ENCODE measurements around the gene STK11. TPM values are rescaled to one million over a fixed set of nuclear protein-coding genes. Genes with fewer than 3 reads are reported as not detected.

The STK11 gene
- total RNA-seq, 1 donor from 2014 or later: 67.6 TPM

DNA sequence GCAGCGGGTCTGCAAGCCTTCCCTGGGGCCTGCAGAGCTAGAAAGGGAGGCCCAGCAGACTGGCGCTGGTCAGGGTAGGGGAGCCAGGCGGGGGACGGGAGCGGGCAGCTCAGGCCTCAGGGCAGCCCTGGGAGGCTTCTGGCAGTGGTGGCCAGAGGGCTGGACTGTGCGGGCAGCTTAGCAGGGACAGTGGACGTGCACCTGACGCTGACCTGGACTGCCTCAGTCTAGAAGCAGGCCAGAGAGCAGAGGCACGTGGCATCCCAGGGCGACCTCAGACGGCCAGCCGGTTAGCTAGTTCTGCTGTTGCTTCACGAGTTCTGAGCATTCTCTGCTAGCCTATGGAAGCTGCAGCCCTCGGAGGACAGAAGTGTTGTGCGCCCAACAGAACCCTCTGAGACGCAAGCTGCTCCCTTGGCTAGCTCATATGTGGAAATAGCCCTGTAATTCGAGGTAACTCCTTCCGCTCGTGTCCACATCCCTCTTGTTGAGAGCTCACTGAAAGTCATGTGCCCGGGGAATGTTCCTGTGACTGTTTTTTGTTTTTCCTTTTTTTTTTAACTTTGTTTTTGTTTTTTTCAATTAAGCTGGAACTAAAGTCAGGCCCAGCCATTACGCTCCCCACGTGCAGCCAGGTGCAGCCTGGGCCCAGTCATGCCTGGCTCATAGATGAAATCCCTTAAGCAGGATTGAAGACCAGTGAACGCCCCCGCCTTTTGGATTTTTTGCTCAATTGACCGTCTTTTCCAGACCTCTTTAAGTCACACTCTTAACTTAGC, 67.9 kb downstream of the STK11 start:
- intact Hi-C loops (cut with micrococcal nuclease): no loop called here
- H3K9me3 Mint-ChIP-seq: no peaks in the 10 kb centered on the region
- H3K4me1 Mint-ChIP-seq: peaks cover 57% of the 10 kb centered on the region
- ATAC-seq (ENCODE audit: low read depth): no peak
- ChIA-PET CTCF (interaction anchor here (2.9 kb wide), 1 partner anchor 29 kb away, joined by 14 read pairs; no protein-coding TSS in a partner anchor), POLR2A (interaction anchor here (0.6 to 4.0 kb wide), 12 partner anchors 8 to 780 kb away, joined by 3 to 33 read pairs (median 6); no protein-coding TSS in a partner anchor)
- TF ChIP-seq, protein P1, sequence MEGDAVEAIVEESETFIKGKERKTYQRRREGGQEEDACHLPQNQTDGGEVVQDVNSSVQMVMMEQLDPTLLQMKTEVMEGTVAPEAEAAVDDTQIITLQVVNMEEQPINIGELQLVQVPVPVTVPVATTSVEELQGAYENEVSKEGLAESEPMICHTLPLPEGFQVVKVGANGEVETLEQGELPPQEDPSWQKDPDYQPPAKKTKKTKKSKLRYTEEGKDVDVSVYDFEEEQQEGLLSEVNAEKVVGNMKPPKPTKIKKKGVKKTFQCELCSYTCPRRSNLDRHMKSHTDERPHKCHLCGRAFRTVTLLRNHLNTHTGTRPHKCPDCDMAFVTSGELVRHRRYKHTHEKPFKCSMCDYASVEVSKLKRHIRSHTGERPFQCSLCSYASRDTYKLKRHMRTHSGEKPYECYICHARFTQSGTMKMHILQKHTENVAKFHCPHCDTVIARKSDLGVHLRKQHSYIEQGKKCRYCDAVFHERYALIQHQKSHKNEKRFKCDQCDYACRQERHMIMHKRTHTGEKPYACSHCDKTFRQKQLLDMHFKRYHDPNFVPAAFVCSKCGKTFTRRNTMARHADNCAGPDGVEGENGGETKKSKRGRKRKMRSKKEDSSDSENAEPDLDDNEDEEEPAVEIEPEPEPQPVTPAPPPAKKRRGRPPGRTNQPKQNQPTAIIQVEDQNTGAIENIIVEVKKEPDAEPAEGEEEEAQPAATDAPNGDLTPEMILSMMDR (IDR thresholded peaks at IDR 0.05): no peak
- DNase-seq: no peak
- H3K27ac Mint-ChIP-seq: peak overlapping the region; percentile 63
- peak overlapping the region; percentile 44 for H3K4me3 Mint-ChIP-seq
- peaks cover 59% of the 10 kb centered on the region for H3K36me3 Mint-ChIP-seq (ENCODE audit: low read depth)
- no peaks in the 10 kb centered on the region for H3K27me3 Mint-ChIP-seq

DNA sequence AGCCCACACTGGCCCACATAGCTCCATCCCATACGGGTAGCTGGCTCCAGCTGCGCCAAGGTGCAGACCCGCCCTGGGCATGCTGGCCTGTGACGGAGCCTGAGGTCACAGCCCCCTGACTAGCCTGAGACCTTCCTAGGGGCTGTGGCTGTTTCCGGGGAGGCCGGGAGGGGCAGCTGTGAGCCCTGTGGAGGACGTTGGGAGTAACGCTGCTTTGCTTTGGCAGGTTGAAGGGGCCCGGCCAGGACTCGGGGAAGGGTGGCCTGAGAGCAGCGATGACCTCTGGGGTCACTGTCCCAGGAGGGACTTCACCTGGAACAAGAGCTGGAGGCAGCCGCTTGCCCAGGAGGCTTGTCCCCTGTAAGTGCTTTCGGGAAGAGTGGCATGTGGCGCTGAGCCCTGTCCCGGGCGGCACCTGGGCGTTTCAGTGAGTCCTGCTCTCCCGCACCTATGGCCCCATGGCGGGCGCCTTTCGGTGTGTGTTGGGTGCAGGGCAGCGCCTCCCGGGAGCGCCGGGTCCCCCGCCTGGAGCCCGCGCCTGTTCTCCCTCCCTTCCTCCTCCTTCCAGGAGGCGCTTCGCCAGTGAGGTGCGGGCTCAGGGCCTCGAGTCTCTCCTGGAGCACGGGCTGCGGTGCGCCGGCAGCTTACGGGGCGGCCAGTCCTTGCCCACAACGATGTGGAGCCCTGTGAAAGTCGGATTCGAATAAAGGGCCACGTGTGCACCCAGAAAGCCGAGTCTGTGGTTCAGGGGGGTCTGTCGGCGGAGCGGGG, 68.7 kb downstream of the STK11 start:
- intact Hi-C loops (cut with micrococcal nuclease): no loop called here
- Mint-ChIP-seq H3K4me1 (peaks cover 50% of the 10 kb centered on the region), H3K27me3 (no peaks in the 10 kb centered on the region), H3K36me3 (ENCODE audit: low read depth) (peaks cover 62% of the 10 kb centered on the region), H3K27ac (peak overlapping the region; percentile 63), H3K9me3 (no peaks in the 10 kb centered on the region), H3K4me3 (peak overlapping the region; percentile 35)
- TF ChIP-seq, protein P1 (IDR thresholded peaks at IDR 0.05): no peak
- POLR2A ChIA-PET: interaction anchor here (0.6 to 4.0 kb wide), 6 partner anchors 9 to 197 kb away, joined by 4 to 33 read pairs (median 9); no protein-coding TSS in a partner anchor
- DNase-seq (no peak), ATAC-seq (ENCODE audit: low read depth) (no peak)
- CTCF ChIA-PET: interaction anchor here (2.9 kb wide), 1 partner anchor 30 kb away, joined by 14 read pairs; no protein-coding TSS in a partner anchor

DNA sequence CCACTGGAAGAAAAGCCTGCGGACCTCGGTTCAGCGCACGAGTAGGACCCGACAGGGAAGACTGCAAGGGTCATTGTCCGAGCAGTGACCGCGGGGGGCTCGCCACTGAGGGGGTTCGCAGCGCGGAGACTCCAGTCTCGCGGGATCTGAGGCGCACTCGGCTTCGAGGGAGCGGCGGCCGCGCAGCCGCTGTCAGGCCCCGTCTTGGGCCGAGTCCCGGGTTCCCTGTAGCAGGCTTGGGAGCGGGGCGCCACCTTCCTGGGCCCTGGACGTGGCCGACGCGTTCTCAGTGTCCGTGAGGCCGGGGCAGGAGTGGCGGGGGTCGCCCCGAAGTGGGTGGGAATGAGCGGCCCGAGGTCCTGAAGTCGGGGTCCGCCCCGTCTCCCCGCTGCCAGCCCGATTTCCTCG, 69.3 kb downstream of the STK11 start:
- TF ChIP-seq, protein P1 (IDR thresholded peaks at IDR 0.05): no peak
- intact Hi-C loops (cut with micrococcal nuclease): loop anchor here (1.0 to 5.0 kb wide), 4 partner anchors 82 to 537 kb away; partner anchors contain the start of genes ATP8B3, RPS15 and UQCR11
- Mint-ChIP-seq H3K27ac (no peak overlapping the region), H3K9me3 (no peaks in the 10 kb centered on the region), H3K36me3 (ENCODE audit: low read depth) (peaks cover 66% of the 10 kb centered on the region), H3K4me3 (peak overlapping the region; percentile 46), H3K27me3 (no peaks in the 10 kb centered on the region), H3K4me1 (peaks cover 54% of the 10 kb centered on the region)
- no peak for DNase-seq
- no peak for ATAC-seq (ENCODE audit: low read depth)
- CTCF ChIA-PET: interaction anchor here (1.0 to 1.8 kb wide), 3 partner anchors 8 to 31 kb away, joined by 3 to 14 read pairs (median 4); no protein-coding TSS in a partner anchor
- POLR2A ChIA-PET: interaction anchor here (0.6 to 2.0 kb wide), 20 partner anchors 9 to 615 kb away, joined by 3 to 30 read pairs (median 4); partner anchors contain the start of genes ABCA7, MED16, REEP6 and RNU6-2

DNA sequence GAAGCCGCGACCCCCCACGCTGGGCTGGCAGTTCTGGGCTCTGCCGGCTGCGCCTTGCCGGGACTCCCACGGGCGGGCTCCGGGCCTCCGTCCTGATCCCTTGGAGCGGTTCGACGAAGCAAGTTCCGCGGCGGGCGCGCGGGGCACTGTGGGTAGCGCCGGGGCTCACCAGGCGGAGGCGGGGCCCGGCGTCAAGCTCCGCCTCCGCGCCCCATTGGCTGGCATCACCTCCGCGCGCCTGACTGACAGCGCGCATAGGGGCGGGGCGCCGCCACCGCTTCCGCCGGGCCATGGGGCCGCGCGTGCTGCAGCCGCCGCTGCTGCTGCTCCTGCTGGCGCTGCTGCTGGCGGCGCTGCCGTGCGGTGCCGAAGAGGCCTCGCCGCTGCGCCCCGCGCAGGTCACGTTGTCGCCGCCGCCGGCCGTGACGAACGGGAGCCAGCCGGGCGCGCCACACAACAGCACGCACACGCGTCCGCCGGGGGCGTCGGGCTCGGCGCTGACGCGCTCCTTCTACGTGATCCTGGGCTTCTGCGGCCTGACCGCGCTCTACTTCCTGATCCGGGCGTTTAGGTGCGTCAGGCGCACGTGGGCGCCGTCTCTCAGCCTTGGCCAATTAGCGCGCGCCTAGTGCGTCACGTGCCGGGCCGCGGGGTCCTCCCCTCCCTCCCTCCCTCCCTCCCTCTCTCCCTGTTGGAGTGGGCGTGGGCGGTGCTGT, 69.8 kb downstream of the STK11 start, which contains the start of gene FAM174C:
FAM174C (plus strand) TSS at position 271 of the 716 bp plus-strand sequence; CDS start at position 291, 20 bp downstream.
- peaks cover 65% of the 10 kb centered on the region for H3K36me3 Mint-ChIP-seq (ENCODE audit: low read depth)
- no peaks in the 10 kb centered on the region for H3K27me3 Mint-ChIP-seq
- ChIA-PET CTCF (interaction anchor here (1.0 to 1.8 kb wide), 3 partner anchors 9 to 31 kb away, joined by 3 to 14 read pairs (median 4); no protein-coding TSS in a partner anchor), POLR2A (interaction anchor here (0.5 to 1.8 kb wide), 23 partner anchors 9 to 616 kb away, joined by 3 to 30 read pairs (median 4); partner anchors contain the start of genes ABCA7, MED16, REEP6 and RNU6-2)
- peak; percentile 87 for DNase-seq
- H3K4me1 Mint-ChIP-seq: peaks cover 51% of the 10 kb centered on the region
- peak; percentile 83 for ATAC-seq (ENCODE audit: low read depth)
- TF ChIP-seq, protein P1 (IDR thresholded peaks at IDR 0.05): no peak
- peak within 1 kb of the TSS; percentile 88 for H3K27ac Mint-ChIP-seq
- no peaks in the 10 kb centered on the region for H3K9me3 Mint-ChIP-seq
- H3K4me3 Mint-ChIP-seq: peak within 1 kb of the TSS; percentile 84
- intact Hi-C loops (cut with micrococcal nuclease): loop anchor here (1.0 to 5.0 kb wide), 4 partner anchors 82 to 537 kb away; partner anchors contain the start of genes ATP8B3, RPS15 and UQCR11

Measured in activated B cell treated with CpG ODN at 0.5 μM for 24 hours (primary cell).